GM20431 (cell line): ENCODE measurements around the gene NR2E1.

Source experiments
- in situ Hi-C: fragments of 300-500 bp; cut with MseI, MboI; formaldehyde crosslinking; loops from one replicate; pipeline ENCODE4 v1.15.0; 2020; ENCODE audit warnings: low sequenced_read_pairs; ENCODE audit not compliant: unreplicated experiment

Gene NR2E1

GRCh38 chr6:108145639-108146038, 20.2 kb upstream of the NR2E1 start:
- in situ Hi-C loops, result no loop called here

DNA sequence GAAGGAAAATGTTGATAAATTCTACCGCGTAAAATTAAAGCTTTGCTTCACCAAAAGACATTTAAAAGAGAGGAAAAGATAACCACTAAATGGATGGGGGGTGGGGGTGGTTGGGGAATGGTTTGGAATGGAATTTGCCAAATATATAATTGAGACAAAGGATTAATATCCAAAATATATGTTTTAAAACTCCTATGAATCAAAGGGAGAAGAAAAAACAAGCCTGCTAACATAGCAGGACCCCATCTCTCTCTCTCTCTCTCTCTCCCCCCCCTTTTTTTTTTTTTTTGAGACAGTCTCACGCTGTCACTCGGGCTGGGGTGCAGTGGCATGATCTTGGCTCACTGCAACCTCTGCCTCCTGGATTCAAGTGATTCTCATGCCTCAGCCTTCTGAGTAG, 13.4 kb upstream of the NR2E1 start:
- in situ Hi-C loops, result no loop called here

- in situ Hi-C loops, result no loop called here
Observed at GRCh38 chr6:108156180-108156937, 9.5 kb upstream of the NR2E1 start.

DNA sequence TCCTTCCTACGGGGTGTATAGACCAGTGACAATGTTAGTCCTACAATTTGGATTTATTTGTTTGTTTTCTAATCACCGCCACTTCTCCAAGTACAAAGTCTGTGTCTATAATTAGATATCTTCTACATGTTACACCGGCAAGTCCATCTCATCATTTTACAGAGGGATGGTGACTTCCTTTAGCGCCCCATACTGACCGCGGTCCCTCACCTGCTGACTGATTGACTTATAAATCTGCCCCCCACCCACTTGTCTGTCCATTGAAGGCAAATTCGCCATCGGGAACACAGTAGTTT, 8.9 kb upstream of the NR2E1 start:
- in situ Hi-C loops, result no loop called here

GRCh38 chr6:108157234-108157980, 8.4 kb upstream of the NR2E1 start:
- in situ Hi-C loops, result no loop called here

DNA sequence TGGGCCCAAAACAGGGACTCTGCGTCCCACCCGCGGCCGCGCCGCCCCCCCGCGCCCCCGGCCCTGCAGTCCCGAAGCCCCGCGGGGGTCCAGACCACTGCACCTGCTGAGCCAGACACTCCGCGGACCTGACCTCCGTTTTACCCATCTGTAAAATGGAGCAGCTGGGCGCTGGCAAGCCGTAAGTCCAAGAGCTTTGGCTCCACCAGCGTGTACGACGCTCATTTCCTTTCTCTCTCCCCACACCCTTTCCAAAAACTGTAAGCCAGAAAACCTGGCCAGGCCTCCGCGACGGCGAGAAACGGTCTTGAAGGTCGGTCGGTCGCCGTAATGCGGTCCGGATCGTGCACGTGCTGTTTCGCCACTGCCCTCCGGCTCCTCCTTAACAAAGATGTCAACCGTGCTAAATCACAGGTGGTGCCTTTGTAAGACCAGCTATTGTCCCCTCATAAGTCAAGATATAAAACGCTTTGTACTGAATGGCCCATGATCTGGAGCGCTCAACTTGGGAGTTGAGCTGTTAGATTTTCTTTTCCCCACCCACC, 7.8 kb upstream of the NR2E1 start:
- in situ Hi-C loops, result no loop called here

- in situ Hi-C loops, result no loop called here
Observed at GRCh38 chr6:108159981-108160380, 5.8 kb upstream of the NR2E1 start.

DNA sequence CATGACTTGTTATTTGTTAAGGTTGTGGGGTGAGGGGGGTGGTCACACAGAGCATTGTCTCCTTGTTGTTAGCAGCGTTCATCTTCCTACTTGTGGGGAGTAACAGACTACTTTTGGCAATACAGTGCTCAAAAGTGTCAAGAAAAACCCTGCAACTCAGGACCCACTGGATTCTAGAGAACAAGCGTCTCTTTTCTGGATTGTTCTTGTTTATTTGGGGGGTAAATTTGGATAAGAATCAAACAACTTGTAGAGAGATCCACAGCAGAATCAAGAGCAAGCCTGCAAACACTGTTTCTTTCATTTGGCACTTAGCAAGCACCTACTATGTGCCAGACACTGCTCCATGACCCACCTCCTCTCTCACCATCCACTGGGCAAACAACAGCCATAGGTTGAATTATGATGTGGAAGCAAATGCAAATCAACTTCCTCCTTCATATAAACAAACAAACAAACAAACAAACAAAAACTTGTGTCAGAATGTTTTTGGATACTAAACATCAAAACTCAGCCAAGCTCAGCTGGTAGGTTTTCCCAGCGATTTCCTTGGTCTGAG, 4.0 kb upstream of the NR2E1 start:
- in situ Hi-C loops, result no loop called here

DNA sequence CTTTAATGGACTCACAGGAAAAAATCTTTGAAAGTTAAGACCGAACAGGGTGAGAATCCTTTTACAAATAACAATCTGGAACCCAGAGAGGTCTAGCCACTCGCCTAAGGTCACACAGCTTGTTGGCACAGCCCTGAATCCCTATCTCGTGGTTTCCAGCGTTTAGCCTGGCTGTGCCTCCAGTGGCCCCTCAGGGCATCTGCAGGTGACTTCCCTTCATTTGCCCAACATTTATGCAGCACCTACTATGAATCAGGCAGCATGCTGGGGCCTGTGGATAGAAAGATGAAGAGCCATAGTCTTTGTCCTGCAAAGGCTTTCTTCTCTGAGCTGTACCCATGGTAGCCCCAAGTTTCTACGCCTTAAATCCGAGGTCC, 2.6 kb upstream of the NR2E1 start:
- in situ Hi-C loops, result no loop called here

GRCh38 chr6:108163644-108164542, 1.9 kb upstream of the NR2E1 start:
- in situ Hi-C loops, result no loop called here

- in situ Hi-C loops, result no loop called here
Observed at GRCh38 chr6:108164543-108164814, 1.3 kb upstream of the NR2E1 start.

DNA sequence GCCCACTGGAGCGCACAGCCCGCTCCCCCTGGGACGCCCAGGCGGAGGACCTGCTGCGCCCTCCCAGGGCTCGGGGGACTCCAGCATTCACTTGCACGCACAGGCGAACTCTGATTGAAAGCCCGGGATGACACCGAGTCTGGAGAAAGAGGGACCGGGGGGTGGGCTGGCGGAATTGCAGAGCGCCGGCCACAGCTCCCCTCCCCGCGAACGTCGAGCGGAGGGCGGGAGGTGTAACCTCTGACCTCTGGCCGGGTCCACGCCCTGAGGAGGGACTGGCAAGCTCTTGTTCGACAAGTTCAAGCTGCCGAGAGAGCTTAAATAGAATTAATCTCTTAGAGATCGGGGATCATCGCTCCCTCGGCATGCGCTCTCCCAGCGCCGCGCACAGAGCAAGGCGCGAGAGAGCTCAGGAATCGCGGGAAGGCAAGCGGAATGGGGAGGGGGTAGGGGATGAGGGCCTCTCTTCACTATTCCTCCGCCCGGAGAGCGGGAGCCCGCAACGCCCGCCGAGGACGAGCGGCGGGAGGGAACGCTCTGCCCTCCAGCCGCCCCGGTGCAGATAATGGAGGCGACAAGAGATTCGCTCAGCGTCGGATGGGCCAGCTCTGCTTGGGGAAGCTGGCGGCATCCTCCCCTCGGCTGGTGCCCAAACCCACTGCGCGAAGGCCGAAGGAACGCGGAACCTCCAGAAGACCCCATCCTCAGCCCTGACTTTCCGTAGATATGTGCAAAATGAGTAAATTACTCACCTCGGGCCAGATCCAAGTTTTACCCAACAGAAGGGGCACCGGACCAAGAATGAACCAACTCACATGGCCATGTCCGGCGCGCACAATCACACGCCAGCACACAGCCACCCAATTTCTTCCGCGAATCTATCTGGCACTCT, 761 bp upstream of the NR2E1 start:
- in situ Hi-C loops, result no loop called here

- in situ Hi-C loops, result no loop called here
Observed at GRCh38 chr6:108166664-108167448, 1.0 kb downstream of the NR2E1 start.

GRCh38 chr6:108167449-108168089, 1.7 kb downstream of the NR2E1 start:
- in situ Hi-C loops, result no loop called here

DNA sequence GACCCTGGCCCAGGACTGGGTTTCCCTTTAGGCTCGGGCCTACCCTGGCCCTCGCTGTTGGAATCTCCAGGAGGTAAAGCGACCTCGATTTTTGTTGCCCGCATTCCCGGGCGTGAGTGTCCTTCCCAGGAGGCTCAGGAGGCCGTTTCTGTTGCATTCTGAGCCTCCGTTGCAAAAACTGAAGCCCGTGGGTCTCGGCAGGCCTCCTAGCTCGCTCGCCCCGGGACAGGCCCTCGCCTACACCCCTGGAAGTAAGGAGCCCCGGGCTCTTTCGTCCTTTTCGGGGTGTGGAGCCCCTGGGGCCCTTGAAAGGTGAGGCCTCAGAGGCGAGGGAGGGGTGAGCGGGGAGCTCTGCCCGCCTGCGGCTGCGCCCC, 2.3 kb downstream of the NR2E1 start:
- in situ Hi-C loops, result no loop called here

GRCh38 chr6:108168501-108169463, 3.0 kb downstream of the NR2E1 start:
- in situ Hi-C loops, result no loop called here
